ENCODE results near the gene NEDD4L. TPM values are rescaled to one million over a fixed set of nuclear protein-coding genes. Genes with fewer than 3 reads are reported as not detected.

The NEDD4L gene
- polyA plus RNA-seq, 1 of the 3 experiments (the other 2 are of a cell fraction), result 13.2 TPM

GRCh38 chr18:58276789-58277739 is 233.0 kb downstream of the NEDD4L start:
- Histone ChIP-seq H3K4me3 (ENCODE audit: low read depth in 2 of 2, low read length in 1 of 2) (no peak overlapping the region), H3K27ac (ENCODE audit: low read depth in 2 of 2, low read length in 1 of 2) (no peak overlapping the region), H3K9me2 (no peaks in the 10 kb centered on the region), H3K79me2 (ENCODE audit: insufficient read depth) (no peaks in the 10 kb centered on the region), H3K4me2 (no peak overlapping the region), H2AFZ (ENCODE audit: low read depth) (no peak overlapping the region), H3K9ac (no peak overlapping the region), H3K36me3 (replicated peaks in 1 of 2; ENCODE audit: control insufficient read depth in 1 of 2, insufficient read depth in 2 of 2, low read length in 1 of 2) (no peaks in the 10 kb centered on the region), H3K9me3 (no peaks in the 10 kb centered on the region), H3K27me3 (ENCODE audit: insufficient read depth) (no peaks in the 10 kb centered on the region), H3F3A (replicated peaks; ENCODE audit: insufficient read depth) (no peaks in the 10 kb centered on the region), H3K4me1 (ENCODE audit: control insufficient read depth in 1 of 2, insufficient read depth in 2 of 2, low read depth in 1 of 2, low read length in 1 of 2) (peaks cover 3 to 10% of the 10 kb centered on the region in 2 experiments; a peak in 3 of 4 replicates), H4K20me1 (ENCODE audit: insufficient read depth) (no peaks in the 10 kb centered on the region)
- DNase-seq, result no peak
- POLR2A ChIA-PET, result no interaction called here
- TF ChIP-seq ZBTB33 (IDR thresholded peaks at IDR 0.05; ENCODE audit: borderline replicate concordance, low read depth), result no peak
- TF ChIP-seq SMC3 (IDR thresholded peaks at IDR 0.05; ENCODE audit: low read depth, low read length), result no peak
- no peak for TF ChIP-seq MAX (IDR thresholded peaks at IDR 0.05; ENCODE audit: low read depth)
- no peak for TF ChIP-seq RFX5 (IDR thresholded peaks at IDR 0.05; ENCODE audit: low read length)
- no peak for TF ChIP-seq NFIC (IDR thresholded peaks at IDR 0.05; ENCODE audit: borderline replicate concordance)
- TF ChIP-seq GABPA (IDR thresholded peaks at IDR 0.05; ENCODE audit: low read depth), result no peak
- no peak for TF ChIP-seq MXI1 (IDR thresholded peaks at IDR 0.05; ENCODE audit: low read depth, low read length)
- TF ChIP-seq FOXM1 (IDR thresholded peaks at IDR 0.05; ENCODE audit: low read depth), result no peak
- no peak for TF ChIP-seq PBX3 (IDR thresholded peaks at IDR 0.05)
- TF ChIP-seq EP300 (IDR thresholded peaks at IDR 0.05; ENCODE audit: borderline replicate concordance in 1 of 2, low read depth in 1 of 2, low read length in 1 of 2), result no peak
- no peak for TF ChIP-seq GATA2 (CRISPR knock-in tag; IDR thresholded peaks at IDR 0.05)
- no peak for TF ChIP-seq TAF1 (IDR thresholded peaks at IDR 0.05; ENCODE audit: borderline replicate concordance, low read depth, low read length)
- no peak for TF ChIP-seq CHD2 (IDR thresholded peaks at IDR 0.05; ENCODE audit: low read length, partially characterized antibody)
- no peak for TF ChIP-seq ELF1 (IDR thresholded peaks at IDR 0.05)
- TF ChIP-seq TEAD4 (IDR thresholded peaks at IDR 0.05; ENCODE audit: borderline replicate concordance, insufficient read depth), result no peak
- CTCF ChIA-PET, result interaction anchor here (1.3 kb wide), 1 partner anchor 155 kb away, joined by 4 read pairs; no protein-coding TSS in a partner anchor
- WGBS (ENCODE audit: low lambda C conversion rate), result 85% methylated on average over 10 of the region's 10 CpGs

All from SK-N-SH (cell line).